Keratinocyte (primary cell): Measurements from ENCODE around the gene DCAF11. TPM values are rescaled to one million over a fixed set of nuclear protein-coding genes. Genes with fewer than 3 reads are reported as not detected.

Experiments used
- DNase-seq: peaks from one replicate; pipeline ENCODE4 v3.0.0-alpha.2; 2011; ENCODE audit warnings: low read depth, missing footprints, low spot score
- FAIRE-seq: peaks from 2 replicates; lab custom pipeline; 2011; peaks lifted over from hg19 to GRCh38; lab: Jason Lieb, UNC
- H2AFZ ChIP-seq: 2 replicates; pipeline ENCODE4 v1.6.0; 2012; ENCODE audit warnings: low read length, control low read depth, inconsistent platforms; ENCODE audit not compliant: control insufficient read depth
- H3K27ac ChIP-seq: 2 replicates; pipeline ENCODE4 v1.5.1; 2011; ENCODE audit warnings: low read length; ENCODE audit not compliant: control insufficient read depth, insufficient read depth
- H3K27me3 ChIP-seq: 3 replicates; pipeline ENCODE4 v1.6.0; 2011; ENCODE audit warnings: low read length; ENCODE audit not compliant: control insufficient read depth, insufficient read depth; ENCODE audit errors: extremely low read depth
- H3K36me3 ChIP-seq, 2 experiments: 2 replicates in 1 of 2; 3 replicates in 1 of 2; pipeline ENCODE4 v1.5.1; 2011; ENCODE audit warnings: low read length in 2 of 2, mild to moderate bottlenecking in 1 of 2; ENCODE audit not compliant: control insufficient read depth in 2 of 2, insufficient read depth in 2 of 2; ENCODE audit errors: extremely low read depth in 1 of 2
- H3K4me1 ChIP-seq: 3 replicates; pipeline ENCODE4 v1.5.1; 2011; ENCODE audit warnings: low read length; ENCODE audit not compliant: control insufficient read depth, insufficient read depth; ENCODE audit errors: extremely low read depth
- H3K4me2 ChIP-seq: 3 replicates; pipeline ENCODE4 v1.6.0; 2011; ENCODE audit warnings: low read depth, low read length; ENCODE audit not compliant: control insufficient read depth, insufficient read depth; ENCODE audit errors: extremely low read depth
- H3K4me3 ChIP-seq, 3 experiments: fragments of 200-600 bp in 1 of 3; sonication (generic) in 1 of 3; 2 replicates in 2 of 3; 3 replicates in 1 of 3; pipeline ENCODE4 v1.5.1; 2011 to 2016; ENCODE audit warnings: low read length in 3 of 3, mild to moderate bottlenecking in 3 of 3, control low read depth in 2 of 3, inconsistent platforms in 1 of 3, low read depth in 1 of 3, mixed read lengths in 1 of 3, mixed run types in 1 of 3, moderate library complexity in 1 of 3; ENCODE audit not compliant: control insufficient read depth in 2 of 3, insufficient read depth in 2 of 3; ENCODE audit errors: extremely low read depth in 1 of 3
- H3K79me2 ChIP-seq: 2 replicates; pipeline ENCODE4 v1.6.0; 2012; ENCODE audit warnings: low read length; ENCODE audit not compliant: control insufficient read depth, insufficient read depth
- H3K9ac ChIP-seq: 3 replicates; pipeline ENCODE4 v1.6.0; 2011; ENCODE audit warnings: low read length; ENCODE audit not compliant: control insufficient read depth, insufficient read depth; ENCODE audit errors: extremely low read depth
- H3K9me1 ChIP-seq: 3 replicates; pipeline ENCODE4 v1.6.0; 2011; ENCODE audit warnings: low read length; ENCODE audit not compliant: control insufficient read depth, insufficient read depth; ENCODE audit errors: extremely low read depth
- H3K9me3 ChIP-seq: 2 replicates; pipeline ENCODE4 v1.5.1; 2012; ENCODE audit warnings: low read depth, low read length; ENCODE audit not compliant: control insufficient read depth
- H4K20me1 ChIP-seq: 3 replicates; pipeline ENCODE4 v1.6.0; 2011; ENCODE audit warnings: low read length; ENCODE audit not compliant: control insufficient read depth, insufficient read depth; ENCODE audit errors: extremely low read depth
- EZH2 ChIP-seq: IDR thresholded peaks from one replicate; pipeline ENCODE4 v1.6.1; 2012; ENCODE audit warnings: inconsistent platforms, mild to moderate bottlenecking, low read length, moderate library complexity
- dilution Hi-C: fragments of 300-500 bp; cut with MboI; formaldehyde crosslinking; loops from one replicate; pipeline ENCODE4 v1.7.0; 2020; ENCODE audit warnings: low sequenced_read_pairs; ENCODE audit not compliant: extremely low pct_ligation_motif_present
- polyA plus RNA-seq, 5 experiments: library from polyadenylated mRNA; depleted of rRNA in 3 of 5; stranded (reverse) in 3 of 5; stranded (forward) in 1 of 5; unstranded in 1 of 5; fragments of >200 nt; gene quantifications; 1 replicate in 1 of 5; 2 replicates in 3 of 5; 3 replicates in 1 of 5; pipeline versions ENCODE4 v1.2.1 to v1.2.3, GENCODE V29; 2011 to 2012; ENCODE audit warnings: missing spikeins in 2 of 5, low read depth in 1 of 5, low replicate concordance in 1 of 5
- TF ChIP-seq, protein P1 (sequence below), 3 experiments: IDR thresholded peaks in 1 of 3; conservative IDR thresholded peaks in 1 of 3; optimal IDR thresholded peaks in 1 of 3; 2 replicates in 2 of 3; 3 replicates in 1 of 3; pipeline versions ENCODE3 to v1.5.1; 2011; ENCODE audit warnings: low read length in 3 of 3, mild to moderate bottlenecking in 3 of 3, moderate library complexity in 2 of 3, control low read depth in 1 of 3, inconsistent platforms in 1 of 3; ENCODE audit not compliant: insufficient read depth in 2 of 3; ENCODE audit errors: extremely low read depth in 1 of 3

Gene DCAF11
- polyA plus RNA-seq, 1 donor (not counting 4 experiments of a cell fraction or from before 2014, with no cell fraction given), result 25.9 TPM

DNA sequence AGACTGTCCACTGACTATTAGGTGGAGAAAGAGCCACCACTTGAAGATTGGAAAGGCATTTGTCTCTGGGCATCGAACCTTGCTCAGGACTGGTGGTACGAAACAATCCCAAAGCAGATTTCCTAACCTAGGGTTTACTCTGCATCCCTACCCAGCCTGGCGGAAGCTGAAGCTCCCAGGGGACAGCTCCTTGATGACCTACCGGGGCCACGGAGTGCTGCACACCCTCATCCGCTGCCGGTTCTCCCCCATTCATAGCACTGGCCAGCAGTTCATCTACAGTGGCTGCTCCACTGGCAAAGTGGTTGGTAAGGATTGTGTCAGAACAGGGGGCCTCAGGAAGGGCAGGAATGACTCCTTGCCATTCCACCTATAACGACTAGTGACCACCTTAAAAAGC lies 6.6 kb downstream of the DCAF11 start:
- Histone ChIP-seq H3K36me3 (peaks cover 24 to 35% of the 10 kb centered on the region in 2 experiments), H3K4me3 (no peak overlapping the region), H3K79me2 (no peaks in the 10 kb centered on the region), H2AFZ (no peak overlapping the region), H3K9me1 (no peaks in the 10 kb centered on the region), H3K4me1 (peaks cover under 1% of the 10 kb centered on the region), H3K27ac (no peak overlapping the region), H3K4me2 (no peak overlapping the region), H3K9ac (no peak overlapping the region), H4K20me1 (no peaks in the 10 kb centered on the region), H3K9me3 (no peaks in the 10 kb centered on the region), H3K27me3 (no peaks in the 10 kb centered on the region)
- TF ChIP-seq, protein P1, sequence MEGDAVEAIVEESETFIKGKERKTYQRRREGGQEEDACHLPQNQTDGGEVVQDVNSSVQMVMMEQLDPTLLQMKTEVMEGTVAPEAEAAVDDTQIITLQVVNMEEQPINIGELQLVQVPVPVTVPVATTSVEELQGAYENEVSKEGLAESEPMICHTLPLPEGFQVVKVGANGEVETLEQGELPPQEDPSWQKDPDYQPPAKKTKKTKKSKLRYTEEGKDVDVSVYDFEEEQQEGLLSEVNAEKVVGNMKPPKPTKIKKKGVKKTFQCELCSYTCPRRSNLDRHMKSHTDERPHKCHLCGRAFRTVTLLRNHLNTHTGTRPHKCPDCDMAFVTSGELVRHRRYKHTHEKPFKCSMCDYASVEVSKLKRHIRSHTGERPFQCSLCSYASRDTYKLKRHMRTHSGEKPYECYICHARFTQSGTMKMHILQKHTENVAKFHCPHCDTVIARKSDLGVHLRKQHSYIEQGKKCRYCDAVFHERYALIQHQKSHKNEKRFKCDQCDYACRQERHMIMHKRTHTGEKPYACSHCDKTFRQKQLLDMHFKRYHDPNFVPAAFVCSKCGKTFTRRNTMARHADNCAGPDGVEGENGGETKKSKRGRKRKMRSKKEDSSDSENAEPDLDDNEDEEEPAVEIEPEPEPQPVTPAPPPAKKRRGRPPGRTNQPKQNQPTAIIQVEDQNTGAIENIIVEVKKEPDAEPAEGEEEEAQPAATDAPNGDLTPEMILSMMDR (optimal IDR thresholded peaks at IDR 0.05 in 1 of 3, IDR thresholded peaks at IDR 0.05 in 1 of 3, conservative IDR thresholded peaks at IDR 0.05 in 1 of 3; ENCODE audit: extremely low read depth in 1 of 3, insufficient read depth in 2 of 3, low read length in 3 of 3), result no peak
- no peak for TF ChIP-seq EZH2
- DNase-seq, result no peak
- dilution Hi-C loops, result no loop called here
- no peak for FAIRE-seq

DNA sequence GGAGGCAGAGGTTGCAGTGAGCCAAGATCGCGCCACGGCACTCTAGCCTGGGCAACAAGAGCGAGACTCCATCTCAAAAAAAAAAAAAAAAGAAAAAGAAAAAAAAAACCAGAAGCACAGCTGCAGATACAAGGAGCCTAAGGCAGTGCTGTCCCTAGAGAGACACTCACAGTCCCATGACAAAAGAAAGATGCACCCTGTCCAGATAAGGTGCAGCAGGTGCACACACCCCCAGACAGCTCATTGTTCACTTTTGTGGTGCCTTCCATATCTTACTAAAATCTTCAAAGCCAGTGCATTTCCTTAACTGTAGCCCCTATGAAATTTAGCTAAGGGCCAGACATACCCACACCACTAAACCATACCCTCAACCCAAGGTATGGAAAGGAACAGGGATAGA lies 7.8 kb downstream of the DCAF11 start:
- H3K4me3 ChIP-seq, result no peak overlapping the region
- H4K20me1 ChIP-seq, result no peaks in the 10 kb centered on the region
- no peak overlapping the region for H3K4me2 ChIP-seq
- H3K9ac ChIP-seq, result no peak overlapping the region
- H3K27me3 ChIP-seq, result no peaks in the 10 kb centered on the region
- no peak for DNase-seq
- H3K79me2 ChIP-seq, result no peaks in the 10 kb centered on the region
- TF ChIP-seq, protein P1 (optimal IDR thresholded peaks at IDR 0.05 in 1 of 3, IDR thresholded peaks at IDR 0.05 in 1 of 3, conservative IDR thresholded peaks at IDR 0.05 in 1 of 3; ENCODE audit: extremely low read depth in 1 of 3, insufficient read depth in 2 of 3, low read length in 3 of 3), result no peak
- TF ChIP-seq EZH2, result no peak
- no peak overlapping the region for H2AFZ ChIP-seq
- dilution Hi-C loops, result no loop called here
- no peak overlapping the region for H3K27ac ChIP-seq
- H3K36me3 ChIP-seq, result peaks cover 24 to 33% of the 10 kb centered on the region in 2 experiments
- no peaks in the 10 kb centered on the region for H3K9me1 ChIP-seq
- H3K9me3 ChIP-seq, result no peaks in the 10 kb centered on the region
- no peak for FAIRE-seq
- H3K4me1 ChIP-seq, result no peaks in the 10 kb centered on the region
